ENCODE data around the gene HLA-DQB2. TPM values are rescaled to one million over a fixed set of nuclear protein-coding genes. Genes with fewer than 3 reads are reported as not detected.
"Not testable (repeated sequence)": the region's sequence is repeated elsewhere in the genome, so short reads cannot be mapped to it uniquely, and the experiment has no call there.

HLA-DQB2 gene
- 2.9 TPM for total RNA-seq
- long read RNA-seq, result 0 reads

GRCh38 chr6:32763421-32763820 is at the start of gene HLA-DQB2:
Gene HLA-DQB2, minus strand, starts transcription at chr6:32763532. Its CDS starts 62 bp downstream, at chr6:32763470.
- intact Hi-C loops (cut with DNase I), result no loop called here
- DNase-seq (ENCODE audit: low spot score), result no peak

GRCh38 chr6:32809171-32809570 is 45.8 kb upstream of the HLA-DQB2 start:
- DNase-seq (ENCODE audit: low spot score), result no peak
- intact Hi-C loops (cut with DNase I), result no loop called here

- intact Hi-C loops (cut with DNase I), result no loop called here
Measured at GRCh38 chr6:32807020-32807580, 43.8 kb upstream of the HLA-DQB2 start.

GRCh38 chr6:32805404-32805803 is 42.1 kb upstream of the HLA-DQB2 start:
- DNase-seq (ENCODE audit: low spot score); intact Hi-C loops (cut with DNase I): not testable (repeated sequence)

More at GRCh38 chr6:32807020-32807580, 43.8 kb upstream of the HLA-DQB2 start:
- no peak for DNase-seq (ENCODE audit: low spot score)

- no peak for DNase-seq (ENCODE audit: low spot score)
- intact Hi-C loops (cut with DNase I), result no loop called here
Measured at GRCh38 chr6:32803416-32803815, 40.1 kb upstream of the HLA-DQB2 start.

- intact Hi-C loops (cut with DNase I), result loop anchor here (5.0 to 10.0 kb wide), 2 partner anchors 387 to 555 kb away; no protein-coding TSS in a partner anchor
- DNase-seq (ENCODE audit: low spot score), result no peak
Measured at GRCh38 chr6:32799740-32800139, 36.4 kb upstream of the HLA-DQB2 start.

- intact Hi-C loops (cut with DNase I), result loop anchor here (5.0 to 10.0 kb wide), 2 partner anchors 387 to 554 kb away; no protein-coding TSS in a partner anchor
- no peak for DNase-seq (ENCODE audit: low spot score)
Measured at GRCh38 chr6:32799168-32799567, 35.8 kb upstream of the HLA-DQB2 start.

GRCh38 chr6:32796848-32797776 is 33.8 kb upstream of the HLA-DQB2 start:
- intact Hi-C loops (cut with DNase I), result loop anchor here (5.0 to 10.0 kb wide), 2 partner anchors 385 to 552 kb away; no protein-coding TSS in a partner anchor
- DNase-seq (ENCODE audit: low spot score), result peak; percentile 83

GRCh38 chr6:32794510-32794909 is 31.2 kb upstream of the HLA-DQB2 start:
- intact Hi-C loops (cut with DNase I), result loop anchor here (10.0 kb wide), 1 partner anchor 550 kb away; no protein-coding TSS in a partner anchor
- no peak for DNase-seq (ENCODE audit: low spot score)

GRCh38 chr6:32792901-32793435 is 29.6 kb upstream of the HLA-DQB2 start:
- no peak for DNase-seq (ENCODE audit: low spot score)
- intact Hi-C loops (cut with DNase I), result loop anchor here (10.0 kb wide), 1 partner anchor 548 kb away; no protein-coding TSS in a partner anchor

- DNase-seq (ENCODE audit: low spot score), result no peak
- intact Hi-C loops (cut with DNase I), result loop anchor here (10.0 kb wide), 1 partner anchor 546 kb away; no protein-coding TSS in a partner anchor
Measured at GRCh38 chr6:32790306-32790705, 27.0 kb upstream of the HLA-DQB2 start.

GRCh38 chr6:32785781-32786533 is 22.6 kb upstream of the HLA-DQB2 start:
- DNase-seq (ENCODE audit: low spot score), result no peak
- intact Hi-C loops (cut with DNase I), result loop anchor here (5.0 kb wide), 1 partner anchor 354 kb away; no protein-coding TSS in a partner anchor

GRCh38 chr6:32782923-32783322 is 19.6 kb upstream of the HLA-DQB2 start:
- intact Hi-C loops (cut with DNase I); DNase-seq (ENCODE audit: low spot score): not testable (repeated sequence)

- intact Hi-C loops (cut with DNase I), result no loop called here
- no peak for DNase-seq (ENCODE audit: low spot score)
Measured at GRCh38 chr6:32779036-32779435, 15.7 kb upstream of the HLA-DQB2 start.

- DNase-seq (ENCODE audit: low spot score), result no peak
- intact Hi-C loops (cut with DNase I), result no loop called here
Measured at GRCh38 chr6:32775071-32775470, 11.7 kb upstream of the HLA-DQB2 start.

- no peak for DNase-seq (ENCODE audit: low spot score)
- intact Hi-C loops (cut with DNase I), result no loop called here
Measured at GRCh38 chr6:32774426-32774825, 11.1 kb upstream of the HLA-DQB2 start.

- no peak for DNase-seq (ENCODE audit: low spot score)
- intact Hi-C loops (cut with DNase I), result no loop called here
Measured at GRCh38 chr6:32772656-32773055, 9.3 kb upstream of the HLA-DQB2 start.

GRCh38 chr6:32764048-32764447 is 716 bp upstream of the HLA-DQB2 start:
- intact Hi-C loops (cut with DNase I), result no loop called here
- no peak for DNase-seq (ENCODE audit: low spot score)

GRCh38 chr6:32761548-32761947 is 1.8 kb downstream of the HLA-DQB2 start:
- DNase-seq (ENCODE audit: low spot score), result no peak
- intact Hi-C loops (cut with DNase I), result no loop called here

Data from cardiac septum (tissue), 1 donor.